CD1c-positive myeloid dendritic cell (primary cell): ENCODE data around the gene CSNK1D.

Source experiments
- DNase-seq: peaks from one replicate; pipeline ENCODE4 v3.0.0-alpha.2; 2016; ENCODE audit errors: extremely low spot score

The CSNK1D gene

DNA sequence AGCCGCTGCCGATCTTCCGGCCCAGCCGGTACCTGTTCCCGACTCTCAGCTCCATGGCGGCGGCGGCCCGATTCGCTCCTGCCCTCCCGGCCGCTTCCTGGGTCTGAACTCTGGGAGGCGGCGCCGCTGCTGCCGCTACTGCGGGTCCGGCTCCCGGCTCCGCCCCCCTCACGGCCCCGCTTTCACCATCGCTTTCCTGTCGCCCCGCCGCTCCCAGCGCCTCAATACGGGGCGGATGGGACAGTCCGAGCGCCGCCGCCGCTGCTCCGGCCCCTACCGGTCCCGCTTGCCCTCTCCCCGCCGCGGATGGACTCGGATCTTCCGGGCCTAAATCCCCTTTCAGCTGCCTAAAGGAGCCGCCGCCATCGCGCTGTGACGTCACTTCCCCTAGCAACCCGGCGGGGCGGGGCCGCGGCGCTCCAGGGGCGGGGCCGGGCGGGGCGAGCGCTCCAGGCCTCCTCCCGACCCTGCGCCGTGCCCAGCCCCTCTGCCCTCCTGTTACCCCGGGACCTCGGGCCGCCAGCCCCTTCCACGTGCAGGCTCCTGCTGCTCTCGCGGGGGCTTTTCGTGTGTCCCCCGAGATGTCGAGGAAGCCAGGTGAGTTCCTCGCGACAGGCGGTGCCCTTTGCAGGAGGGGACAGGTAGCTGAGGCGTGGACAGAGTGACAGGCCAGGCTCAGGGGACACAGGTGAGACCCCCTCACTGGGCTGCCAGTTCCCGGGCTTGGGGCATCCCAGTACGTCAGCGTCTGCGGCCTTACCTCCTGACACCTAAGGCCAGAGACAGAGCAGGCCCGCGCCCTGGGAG lies at the start of gene CSNK1D:
TSS of gene CSNK1D (minus strand) at position 374 of the 807 bp plus-strand sequence. CDS start at position 55, 319 bp downstream.
- DNase-seq, result peak; percentile 94

DNA sequence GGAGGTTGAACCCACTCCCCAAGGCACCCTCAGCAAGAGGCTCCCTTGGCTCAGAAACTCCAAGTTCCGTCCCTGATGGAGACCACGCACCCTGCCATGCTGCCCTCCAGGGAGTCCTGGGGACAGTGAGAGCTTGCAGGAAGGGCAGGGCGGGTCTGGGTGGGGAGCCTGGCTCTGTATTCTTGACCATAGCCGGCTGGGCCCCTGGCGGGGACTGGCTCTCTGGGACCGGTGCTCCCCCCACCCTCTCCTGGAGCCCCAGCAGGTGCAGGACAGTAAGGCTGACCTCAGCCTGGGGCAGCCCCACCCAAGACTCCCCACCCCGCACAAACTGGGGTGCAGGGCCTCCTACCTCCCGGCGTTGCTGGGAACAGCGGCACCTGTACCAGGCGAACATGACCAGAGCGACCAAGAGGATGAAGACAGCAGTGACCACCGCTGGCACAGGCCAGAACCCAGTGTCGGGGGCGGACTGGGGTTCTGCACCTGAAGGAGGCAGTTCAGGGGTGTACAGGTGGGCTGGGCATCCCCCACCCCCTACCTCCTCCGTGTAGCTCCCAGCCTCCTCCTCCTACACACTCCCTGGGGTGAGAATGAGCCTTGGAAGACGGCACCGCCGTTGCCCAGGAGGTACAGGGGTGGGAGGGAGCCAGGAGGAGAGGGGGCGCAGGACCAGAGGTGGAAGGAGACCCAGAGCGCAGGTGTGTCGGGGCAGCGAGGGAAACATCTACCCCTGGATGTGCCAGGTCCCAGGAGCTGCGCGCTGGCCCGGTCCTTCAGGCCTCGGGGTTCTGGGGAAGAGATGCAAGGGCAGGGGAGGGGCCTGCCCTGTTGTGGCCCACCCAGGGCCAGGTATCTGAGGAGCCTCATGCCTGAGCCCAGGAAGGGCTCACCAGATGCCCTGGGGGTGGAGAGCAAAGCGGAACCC lies 49.3 kb upstream of the CSNK1D start:
- DNase-seq, result no peak

DNA sequence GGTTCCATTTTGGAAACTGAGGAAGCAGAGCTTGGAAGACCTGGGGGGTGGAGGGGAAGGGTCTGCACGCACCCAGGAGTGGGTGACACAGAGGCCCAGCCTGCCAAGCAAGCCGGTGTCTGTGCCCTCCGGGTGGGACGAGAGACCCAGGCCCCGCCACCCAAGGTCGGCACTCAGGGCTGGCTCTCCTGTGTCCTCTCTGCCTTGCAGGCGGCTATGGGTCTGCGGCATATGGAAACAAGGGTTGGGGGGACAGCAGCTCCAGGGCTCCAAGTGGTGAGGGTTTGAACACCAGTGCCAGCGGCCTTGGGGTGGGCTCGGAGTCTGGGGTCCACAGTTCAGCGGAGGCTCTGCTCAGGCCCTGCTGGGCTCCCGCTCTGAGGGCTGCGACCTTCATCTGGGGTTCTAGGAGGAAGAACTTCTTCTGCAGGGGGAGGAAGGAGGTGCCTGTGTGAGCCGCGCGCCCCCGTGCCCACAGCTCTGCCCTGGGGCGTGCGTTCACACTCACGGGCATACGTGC lies 48.5 kb upstream of the CSNK1D start:
- DNase-seq, result no peak

DNA sequence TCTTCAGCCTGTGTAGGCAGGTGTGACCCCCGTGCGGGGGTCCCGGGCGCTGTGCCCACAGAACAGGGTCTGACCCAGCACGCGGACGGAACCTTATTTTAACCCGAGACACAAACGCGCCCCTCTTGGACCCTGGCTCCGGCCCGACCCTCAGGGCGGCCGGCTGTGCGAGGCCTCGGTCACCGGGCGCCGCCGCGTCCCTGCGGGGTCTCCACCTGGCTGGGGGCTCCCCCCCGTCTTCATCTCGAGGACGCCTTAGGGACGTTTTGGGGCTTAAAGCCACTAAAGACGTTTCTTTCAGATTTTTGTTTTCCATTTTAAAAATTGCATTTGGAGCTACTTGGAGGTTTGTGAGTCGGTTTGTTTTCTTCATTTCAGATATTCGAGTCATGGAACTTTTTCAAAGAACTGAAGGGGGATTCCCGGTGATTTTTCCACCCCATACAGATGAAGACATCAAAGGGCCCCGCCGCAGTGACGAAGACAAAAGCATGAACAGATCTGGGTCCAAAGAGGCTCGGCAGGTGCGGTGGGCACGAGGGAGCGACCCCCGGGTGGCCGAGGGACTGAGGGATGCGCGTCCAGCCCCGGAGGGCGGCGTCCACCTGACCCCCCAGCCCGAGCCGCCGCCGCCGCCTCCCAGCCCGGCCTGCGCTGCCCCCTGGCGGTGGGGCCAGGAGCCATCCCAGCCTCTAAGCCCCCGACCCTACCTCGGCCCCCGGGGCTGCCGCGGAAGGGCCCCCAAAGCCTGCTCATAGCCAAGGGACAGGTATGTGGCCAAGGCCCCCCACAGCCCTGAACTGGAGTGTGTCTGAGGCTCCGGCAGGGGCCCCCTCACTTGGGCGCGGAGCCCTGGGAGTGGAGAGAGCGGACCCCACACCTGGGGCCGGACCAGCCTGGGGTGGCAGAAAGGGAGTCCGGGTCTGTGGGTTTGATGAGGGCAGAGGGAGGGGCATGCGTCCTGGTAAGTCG lies 47.7 kb upstream of the CSNK1D start:
- peak; percentile 51 for DNase-seq

DNA sequence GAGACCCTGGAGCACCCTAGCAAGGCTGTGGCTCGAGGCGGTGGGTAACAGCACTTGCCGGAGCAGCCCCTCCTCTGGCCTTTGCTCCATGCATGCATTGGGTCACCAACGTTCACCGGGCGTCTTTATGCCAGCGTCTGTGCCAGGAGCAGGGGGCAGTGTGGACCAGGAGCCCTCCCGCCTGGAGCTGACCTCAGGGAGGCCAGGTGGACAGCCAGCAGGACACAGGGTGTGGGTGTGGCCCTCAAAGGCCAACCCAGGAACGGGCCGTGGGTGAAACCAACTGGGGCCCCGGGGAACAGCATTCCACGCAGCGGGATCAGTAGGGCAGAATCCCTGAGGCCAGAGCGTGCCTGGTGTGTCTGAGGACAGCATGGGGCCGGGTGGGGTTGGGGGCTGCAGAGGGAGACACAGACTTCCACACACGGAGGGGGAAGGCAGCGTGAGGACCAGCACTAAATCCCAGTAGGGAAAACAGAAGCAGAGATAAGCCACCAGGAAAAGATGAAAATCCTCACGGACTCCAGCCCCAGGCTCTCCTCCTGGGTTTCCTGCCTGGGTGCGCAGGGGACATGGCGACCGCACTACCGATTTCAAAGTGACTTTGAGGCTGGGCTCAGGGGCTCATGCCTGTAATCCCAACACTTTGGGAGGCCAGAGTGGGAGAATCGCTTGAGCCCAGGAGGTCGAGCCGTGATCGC lies 46.8 kb upstream of the CSNK1D start:
- DNase-seq, result no peak

DNA sequence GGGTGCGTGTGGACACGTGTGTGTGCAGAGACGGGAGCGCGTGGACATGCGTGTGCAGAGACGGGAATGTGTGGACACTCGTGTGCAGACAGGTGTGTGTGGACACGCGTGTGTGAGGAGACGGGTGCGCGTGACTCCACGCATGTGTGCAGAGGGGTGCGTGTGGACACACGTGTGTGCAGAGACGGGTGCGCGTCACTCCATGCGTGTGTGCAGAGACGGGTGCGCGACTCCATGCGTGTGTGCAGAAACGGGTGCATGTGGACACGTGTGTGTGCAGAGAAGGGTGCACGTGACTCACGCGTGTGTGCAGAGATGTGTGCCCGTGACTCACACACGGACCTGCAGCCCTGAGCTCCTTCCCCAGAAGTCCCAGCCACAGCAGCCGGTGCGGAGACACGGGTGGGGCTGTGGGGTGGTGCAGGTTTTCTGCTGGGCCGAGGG lies 46.1 kb upstream of the CSNK1D start:
- no peak for DNase-seq

DNA sequence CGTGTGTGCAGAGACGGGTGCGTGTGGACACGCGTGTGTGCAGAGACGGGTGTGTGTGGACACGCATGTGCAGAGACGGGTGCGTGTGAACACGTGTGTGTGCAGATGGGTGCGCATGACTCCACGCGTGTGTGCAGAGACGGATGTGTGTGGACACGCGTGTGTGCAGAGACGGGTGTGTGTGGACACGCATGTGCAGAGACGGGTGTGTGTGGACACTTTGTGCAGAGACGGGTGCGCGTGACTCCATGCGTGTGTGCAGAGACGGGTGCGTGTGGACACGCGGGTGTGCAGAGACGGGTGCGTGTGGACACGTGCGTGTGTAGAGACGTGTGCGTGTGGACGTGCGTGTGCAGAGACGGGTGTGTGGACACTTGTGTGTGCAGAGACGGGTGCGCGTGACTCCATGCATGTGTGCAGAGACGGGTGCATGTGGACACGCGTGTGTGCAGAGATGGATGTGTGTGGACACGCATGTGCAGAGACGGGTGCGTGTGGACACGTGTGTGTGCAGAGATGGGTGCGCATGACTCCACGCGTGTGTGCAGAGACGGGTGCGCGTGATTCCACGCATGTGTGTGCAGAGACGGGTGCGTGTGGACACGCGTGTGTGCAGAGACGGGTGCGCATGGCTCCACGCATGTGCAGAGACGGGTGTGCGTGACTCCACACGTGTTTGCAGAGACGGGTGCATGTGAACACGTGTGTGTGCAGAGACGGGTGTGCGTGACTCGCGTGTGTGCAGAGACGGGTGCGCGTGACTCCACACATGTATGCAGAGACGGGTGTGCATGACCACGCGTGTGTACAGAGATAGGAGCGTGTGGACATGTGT lies 45.5 kb upstream of the CSNK1D start:
- DNase-seq, result no peak

DNA sequence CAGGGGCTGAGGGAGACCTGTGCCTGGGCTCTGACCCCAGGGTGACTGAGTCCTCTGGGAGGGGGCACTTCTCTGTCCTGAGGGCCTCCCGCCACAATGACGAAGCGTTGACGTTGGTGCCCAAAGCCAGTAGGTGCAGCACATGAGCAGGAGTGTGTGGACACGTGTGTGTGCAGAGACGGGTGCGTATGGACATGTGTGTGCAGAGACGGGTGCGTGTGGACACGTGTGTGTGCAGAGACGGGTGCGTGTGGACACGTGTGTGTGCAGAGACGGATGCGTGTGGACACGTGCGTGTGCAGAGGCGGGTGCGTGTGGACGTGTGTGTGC lies 44.6 kb upstream of the CSNK1D start:
- no peak for DNase-seq

DNA sequence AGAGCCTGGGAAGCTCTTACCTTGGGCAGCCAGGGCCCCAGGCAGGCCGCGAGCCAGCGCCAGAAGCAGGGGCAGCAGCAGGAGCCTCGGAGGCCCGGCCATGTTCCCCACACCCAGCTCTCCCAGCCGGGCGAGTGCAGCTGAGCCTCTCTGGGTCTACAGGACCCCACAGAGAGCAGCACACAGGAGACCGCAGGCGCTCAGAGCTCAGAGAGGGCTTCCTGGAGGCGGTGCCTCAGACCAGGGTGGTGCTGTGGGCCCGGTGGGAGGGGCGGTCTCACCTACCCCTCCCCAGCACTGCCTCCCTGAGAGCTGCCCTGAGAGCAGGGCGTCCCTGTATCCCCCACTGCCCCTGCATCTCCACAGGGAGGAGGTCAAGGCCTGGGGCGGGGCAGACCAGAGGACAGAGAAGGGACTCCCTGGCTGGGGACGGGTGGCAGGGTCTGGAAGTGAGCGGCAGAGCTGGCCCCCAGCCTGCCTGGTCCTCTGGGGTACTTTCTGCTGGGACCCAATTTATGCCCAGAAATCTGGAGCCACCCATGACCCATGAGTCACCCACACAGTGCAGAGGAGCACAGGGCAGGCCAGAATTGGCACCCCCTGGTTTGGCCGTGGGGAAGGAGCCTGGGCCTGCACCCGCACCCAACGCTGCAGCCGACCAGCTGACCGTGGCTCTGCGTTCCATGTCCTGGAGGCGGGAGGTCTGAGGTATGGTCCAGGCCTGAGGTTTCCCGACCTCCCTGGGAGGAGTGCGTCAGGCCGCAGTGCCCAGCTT lies 44.1 kb upstream of the CSNK1D start, which contains the start of gene CD7:
TSS of gene CD7 (minus strand) at position 215 of the 775 bp plus-strand sequence. CDS start at position 102, 113 bp downstream.
- no peak for DNase-seq

DNA sequence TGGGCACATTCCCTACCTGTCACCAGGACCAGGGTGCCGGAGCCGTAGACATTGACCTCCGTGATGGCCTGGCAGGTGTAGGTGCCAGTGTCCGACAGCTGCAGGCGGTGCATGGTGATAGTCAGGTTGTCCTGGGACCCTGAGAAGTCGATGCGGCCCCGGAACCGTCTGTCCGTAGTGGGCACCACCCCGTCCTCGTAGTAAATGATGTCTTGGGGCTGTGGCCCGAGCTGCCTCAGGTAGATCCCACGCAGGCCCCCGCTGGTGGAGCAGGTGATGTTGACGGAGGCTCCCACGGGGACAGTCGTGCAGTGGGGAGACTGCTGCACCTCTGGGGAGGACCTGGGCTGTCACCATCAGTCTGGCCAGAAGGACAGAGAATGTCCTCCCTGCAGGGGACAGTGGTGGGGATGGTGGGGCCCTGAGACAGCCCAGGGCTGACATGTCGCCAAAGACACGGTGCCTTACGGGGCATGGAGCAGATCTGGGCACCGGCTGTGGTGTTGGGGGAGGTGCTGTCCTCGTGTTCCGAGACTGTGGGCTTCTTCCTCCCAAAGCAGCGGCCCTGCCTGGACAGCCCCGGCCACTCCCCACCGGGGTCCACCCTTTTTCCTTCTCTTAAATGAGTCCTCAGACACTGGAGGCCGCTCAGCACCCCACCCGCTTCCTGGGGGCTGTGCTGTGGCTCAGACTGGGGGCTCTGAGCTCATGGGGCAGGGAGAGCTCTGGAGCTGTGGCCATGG lies 43.3 kb upstream of the CSNK1D start:
- no peak for DNase-seq

DNA sequence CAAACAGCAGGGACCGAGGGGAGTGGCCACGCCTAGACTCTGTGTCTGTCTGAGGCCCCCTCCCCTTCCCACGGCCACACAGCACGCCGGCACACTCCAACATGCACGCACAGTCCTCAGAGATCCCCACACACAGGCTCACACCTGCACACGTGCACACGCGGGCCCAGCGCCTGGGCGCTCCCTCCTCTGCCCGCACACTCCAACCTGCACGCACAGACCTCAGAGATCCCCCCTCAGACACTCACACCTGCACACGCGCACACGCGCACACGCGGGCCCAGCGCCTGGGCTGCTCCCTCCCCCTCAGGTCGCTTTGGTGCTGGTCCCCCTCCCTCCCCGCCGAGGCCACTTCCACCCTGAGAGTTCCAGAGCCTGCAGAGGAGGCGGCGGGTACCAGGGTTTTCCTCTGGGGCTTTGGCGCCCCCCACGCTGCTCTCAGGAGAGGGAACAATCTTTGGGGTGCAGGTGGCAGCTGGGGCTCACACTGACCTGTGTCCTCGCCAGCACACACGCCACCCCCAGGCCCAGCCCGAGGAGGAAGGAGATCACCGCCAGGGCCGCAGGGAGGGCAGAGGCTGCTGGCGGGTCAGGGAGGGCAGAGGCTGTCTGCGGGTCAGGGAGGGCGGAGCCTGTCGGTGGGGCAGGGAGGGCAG lies 42.3 kb upstream of the CSNK1D start:
- DNase-seq, result peak; percentile 32

DNA sequence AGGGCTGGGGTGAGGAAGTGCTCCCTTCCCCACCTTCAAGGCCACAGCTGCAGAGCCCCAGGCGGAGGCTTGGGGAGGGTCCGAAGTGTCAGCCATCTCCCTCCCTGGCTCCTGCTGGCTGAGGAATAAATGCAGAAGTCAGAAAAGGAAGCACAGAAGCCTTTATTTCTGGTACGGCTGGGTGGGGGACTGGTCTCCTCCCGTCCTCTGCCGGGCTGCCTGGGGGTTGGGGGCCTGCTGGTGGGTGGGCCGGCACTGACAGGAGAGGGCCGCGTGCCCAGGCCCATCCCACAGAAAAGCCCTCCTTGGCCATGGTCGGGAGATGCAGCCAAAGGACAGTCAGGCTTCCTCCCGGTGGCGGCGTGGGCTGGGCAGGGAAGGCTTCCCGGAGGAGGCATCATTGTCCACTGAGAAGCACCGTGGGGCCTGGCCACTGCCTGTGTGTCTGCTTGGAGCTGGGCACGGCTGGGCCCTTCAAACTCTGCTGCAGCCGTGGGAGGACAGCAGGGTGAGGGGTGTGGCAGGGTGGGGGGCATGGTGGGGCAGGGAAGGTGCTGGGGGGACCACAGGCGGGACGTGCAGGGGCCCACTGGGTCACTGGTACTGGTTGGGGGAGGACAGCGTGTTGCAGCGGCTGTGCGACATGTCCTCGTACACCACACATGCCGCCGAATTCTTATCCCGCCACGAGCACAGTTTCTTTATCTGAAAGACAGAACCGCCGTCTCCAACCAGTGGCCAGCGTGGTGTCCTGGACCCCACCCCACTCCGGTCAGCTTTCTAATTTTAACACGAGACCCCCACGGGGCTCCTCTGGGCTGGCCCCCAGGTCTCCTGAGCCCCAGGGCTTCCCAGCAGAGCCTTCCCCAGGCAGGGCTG lies 41.5 kb upstream of the CSNK1D start:
- peak; percentile 52 for DNase-seq

DNA sequence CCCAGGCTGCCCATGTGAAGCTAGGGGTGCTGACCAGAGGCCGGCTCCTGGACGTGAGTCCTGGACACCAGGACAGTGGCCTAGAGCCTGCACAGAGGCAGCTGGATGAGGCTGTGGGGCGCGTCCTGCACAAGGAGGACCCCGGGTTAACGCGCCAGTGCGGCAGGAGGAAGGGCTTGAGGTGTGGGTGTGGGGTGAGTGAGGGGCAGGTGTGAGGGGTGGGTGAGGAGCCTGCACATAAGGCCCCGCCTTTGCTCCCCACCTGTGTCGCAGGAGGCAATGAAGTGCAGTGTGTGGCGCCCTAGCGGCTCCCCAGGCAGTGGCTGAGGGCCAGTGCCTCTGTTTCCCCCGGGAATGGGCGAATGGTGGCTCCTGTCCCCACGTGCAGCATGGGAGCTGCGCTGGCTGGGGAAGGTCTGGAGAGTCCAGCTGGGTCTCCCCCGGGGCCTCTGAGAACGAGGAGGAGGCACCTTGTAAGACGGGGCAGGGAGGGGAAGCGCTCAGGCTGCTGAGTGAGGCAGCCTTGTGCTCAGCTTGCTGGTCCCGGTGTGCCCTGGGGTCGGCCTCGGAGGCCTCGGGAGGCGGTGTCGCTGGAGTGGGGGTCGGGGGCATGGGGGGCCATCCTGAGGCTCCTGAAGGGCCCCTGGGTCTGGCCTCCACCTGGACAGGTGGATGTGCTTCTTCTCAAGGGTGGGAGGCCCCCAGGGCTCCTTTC lies 40.7 kb upstream of the CSNK1D start:
- no peak for DNase-seq

DNA sequence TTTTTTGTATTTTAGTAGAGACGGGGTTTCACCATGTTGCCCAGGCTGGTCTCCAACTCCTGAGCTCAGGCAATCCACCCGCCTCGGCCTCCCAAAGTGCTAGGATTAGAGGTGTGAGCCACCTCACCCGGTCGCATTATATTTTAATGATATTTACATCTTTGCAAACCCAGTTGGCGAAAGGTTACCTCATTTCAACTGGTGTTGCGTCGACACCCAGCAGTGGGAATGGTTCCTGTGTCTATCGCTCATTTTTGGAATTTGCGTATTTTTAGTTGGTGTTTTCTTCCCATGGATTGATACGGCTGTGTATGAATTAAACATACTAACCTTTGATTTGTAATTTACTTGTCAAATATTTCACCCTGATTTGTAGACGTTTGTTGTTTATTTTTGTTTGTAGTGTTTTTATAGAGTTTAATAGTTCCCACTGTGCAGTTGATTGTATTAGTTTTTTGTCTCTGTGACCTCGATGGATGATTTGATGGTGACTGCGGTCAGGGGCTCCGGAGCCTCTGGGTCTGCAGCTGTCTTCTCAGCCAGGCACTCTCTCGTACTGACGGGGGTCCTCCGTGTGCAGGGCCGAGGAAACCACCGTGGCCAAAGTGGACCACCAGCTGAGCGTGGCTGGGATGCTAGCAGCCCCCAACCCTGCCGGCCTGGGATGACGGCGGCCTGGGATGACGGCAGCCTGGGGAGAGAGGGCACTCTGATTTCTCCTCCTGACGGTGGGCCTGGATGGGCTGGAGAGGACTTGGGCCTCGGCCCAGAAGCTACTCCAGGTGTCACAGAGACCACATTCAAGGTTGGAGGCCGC lies 39.9 kb upstream of the CSNK1D start:
- no peak for DNase-seq

DNA sequence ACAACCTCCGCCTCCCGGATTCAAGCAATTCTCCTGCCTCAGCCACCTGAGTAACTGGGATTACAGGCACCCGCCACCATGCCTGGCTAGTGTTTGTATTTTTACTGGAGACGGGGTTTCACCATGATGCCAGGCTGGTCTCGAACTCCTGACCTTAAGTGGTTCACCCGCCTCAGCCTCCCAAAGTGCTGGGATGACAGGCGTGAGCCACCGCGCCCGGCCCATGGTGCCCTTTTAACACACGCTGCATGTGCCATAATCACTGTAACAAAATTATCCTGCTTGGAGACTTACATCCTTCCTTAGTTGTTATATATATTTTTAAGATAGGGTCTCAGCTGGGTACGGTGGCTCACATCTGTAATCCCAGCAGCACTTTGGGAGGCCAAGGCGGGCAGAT lies 38.5 kb upstream of the CSNK1D start:
- DNase-seq, result no peak
